GM19023 (cell line): ENCODE measurements around the gene ASB13.
"Not testable (repeated sequence)": the region's sequence is repeated elsewhere in the genome, so short reads cannot be mapped to it uniquely, and the experiment has no call there.

Experiments used
- ATAC-seq: cut with Tn5 transposase; IDR thresholded peaks from one replicate; pipeline ENCODE4 v1.9.1; 2021; ENCODE audit warnings: mild to moderate bottlenecking, moderate library complexity; ENCODE audit not compliant: unreplicated experiment

The ASB13 gene

DNA sequence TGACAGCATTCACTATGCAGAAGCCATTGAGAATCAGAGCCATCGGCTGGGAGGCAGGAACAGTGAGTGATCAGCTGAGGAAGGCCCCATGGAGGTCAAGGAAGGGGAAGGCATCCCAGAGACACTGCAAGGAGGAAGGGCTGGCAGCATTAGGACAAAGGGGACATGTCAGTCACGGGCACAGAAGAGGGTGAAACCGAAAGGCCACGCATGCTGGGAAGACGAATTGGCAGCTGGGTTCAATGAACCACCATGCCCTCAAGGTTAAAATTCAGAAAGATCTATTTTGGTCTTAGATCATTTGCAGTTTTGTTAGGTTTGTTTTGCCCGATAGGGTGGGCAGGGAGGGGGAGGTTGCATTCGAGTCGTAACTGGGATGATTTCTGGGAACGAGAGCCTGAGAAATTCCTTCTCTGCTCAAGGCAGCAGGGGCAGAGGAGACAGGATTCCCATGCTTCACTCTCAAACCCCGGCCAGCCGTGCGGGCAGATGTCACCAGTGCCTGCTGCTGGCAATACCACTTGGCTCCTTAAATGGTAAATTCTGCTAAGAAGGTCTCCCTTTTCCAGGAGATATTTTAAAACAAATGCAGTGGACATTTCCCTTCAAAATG lies 57.7 kb downstream of the ASB13 start:
- no peak for ATAC-seq

DNA sequence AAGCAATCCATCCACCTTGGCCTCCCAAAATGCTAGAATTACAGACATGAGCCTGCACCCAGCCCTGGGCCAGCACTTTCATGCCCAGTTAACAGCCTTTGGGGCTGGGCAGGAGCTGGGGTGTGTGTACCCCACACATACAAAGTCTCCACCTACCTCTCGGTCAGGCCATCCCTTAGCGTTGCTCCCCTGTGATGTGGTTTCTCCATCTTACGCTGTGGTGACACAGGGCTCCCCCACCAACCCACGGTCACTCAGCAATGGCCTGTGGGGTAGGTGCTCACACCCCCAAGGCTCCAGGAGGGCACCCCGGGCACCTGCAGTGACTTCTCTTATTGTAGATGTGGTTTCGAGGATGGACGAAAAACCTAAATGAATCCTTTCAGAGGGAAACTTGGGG lies 58.8 kb downstream of the ASB13 start:
- no peak for ATAC-seq

DNA sequence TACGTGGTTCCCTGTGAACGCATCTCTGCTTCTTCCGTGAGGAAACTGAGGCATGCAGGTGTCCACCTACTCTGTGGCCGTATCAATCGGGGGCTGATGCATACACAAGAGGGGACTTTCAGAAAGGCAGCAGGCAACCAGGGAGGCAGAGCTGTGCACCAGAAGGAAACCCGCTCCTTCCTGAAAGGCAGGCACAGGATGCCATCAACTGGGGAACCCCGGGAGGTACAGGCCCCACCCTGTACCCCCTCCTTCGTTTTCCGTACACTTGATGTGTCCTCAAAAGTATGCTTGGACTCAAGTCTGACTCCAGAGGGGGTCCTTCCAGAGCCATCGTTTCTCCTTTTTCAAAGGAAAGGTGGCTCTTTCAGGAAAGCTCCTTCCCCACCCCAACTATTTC lies 59.5 kb downstream of the ASB13 start:
- ATAC-seq, result no peak

DNA sequence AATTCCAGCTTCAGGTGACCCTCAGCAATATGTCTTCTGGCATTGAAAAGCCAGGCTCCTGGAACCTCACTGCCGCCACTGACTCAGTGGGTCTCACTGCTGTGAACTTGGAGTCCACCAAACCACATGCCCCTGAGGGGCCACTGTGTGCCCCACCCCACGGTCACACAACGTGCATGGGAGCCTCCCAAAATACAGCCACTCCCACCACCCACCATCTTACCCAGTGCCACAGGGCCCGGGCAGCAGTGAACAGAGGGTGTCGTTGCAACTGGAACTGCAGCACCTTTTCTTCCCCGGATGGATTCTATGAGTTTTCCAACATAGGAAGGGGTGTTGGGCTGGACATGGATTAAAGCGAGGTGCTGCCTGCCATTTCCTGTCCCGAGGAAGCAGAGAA lies 60.1 kb downstream of the ASB13 start:
- no peak for ATAC-seq

DNA sequence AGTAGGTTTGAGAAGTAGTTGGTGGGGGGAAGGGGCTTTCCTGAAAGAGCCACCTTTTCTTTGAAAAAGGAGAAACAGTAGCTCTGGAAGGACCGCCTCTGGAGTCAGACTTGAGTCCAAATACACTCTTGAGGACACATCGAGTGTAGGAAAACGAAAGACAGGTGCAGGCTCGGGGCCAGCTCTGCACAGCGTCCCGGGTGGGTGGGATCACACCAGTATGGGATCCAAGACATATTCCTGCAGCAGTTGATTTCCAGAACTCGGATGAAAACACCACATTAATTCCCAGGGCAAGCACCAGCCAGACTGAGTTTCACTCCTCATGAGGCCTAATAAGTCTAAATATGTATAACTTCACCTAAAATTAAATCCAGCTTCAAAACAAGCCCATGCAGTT lies 61.4 kb downstream of the ASB13 start:
- no peak for ATAC-seq

DNA sequence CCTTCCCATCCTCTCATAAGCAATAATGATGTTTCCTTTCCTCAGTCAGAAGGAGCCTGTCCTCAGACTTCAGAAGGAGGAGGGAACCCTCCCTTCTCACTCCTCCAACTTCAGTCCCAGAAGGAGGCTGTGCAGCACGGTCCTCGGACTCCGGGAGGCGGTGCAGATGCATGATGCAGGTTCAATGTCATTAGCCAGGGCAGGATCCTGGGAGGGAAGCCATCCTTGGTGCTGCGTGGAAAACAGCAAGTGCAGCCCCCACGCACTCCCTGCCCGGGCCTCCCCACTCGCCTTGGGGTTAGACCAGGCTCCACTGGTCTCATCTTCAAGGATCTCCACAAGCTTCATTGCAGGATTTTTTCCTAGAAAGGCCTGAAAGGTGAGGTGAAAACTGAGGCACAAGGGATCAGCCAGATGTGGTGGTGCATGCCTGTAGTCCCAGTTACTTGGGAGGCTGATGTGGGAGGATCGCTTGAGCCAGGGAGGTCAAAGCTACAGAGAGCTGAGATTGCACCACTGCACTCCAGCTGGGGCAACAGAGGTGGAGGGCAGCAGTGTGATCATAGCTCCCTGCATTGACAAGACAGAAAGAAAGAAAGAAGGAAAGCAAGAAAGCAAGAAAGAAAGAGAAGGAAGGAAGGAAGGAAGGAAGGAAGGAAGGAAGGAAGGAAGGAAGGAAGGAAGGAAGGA lies 62.0 kb downstream of the ASB13 start:
- no peak for ATAC-seq

DNA sequence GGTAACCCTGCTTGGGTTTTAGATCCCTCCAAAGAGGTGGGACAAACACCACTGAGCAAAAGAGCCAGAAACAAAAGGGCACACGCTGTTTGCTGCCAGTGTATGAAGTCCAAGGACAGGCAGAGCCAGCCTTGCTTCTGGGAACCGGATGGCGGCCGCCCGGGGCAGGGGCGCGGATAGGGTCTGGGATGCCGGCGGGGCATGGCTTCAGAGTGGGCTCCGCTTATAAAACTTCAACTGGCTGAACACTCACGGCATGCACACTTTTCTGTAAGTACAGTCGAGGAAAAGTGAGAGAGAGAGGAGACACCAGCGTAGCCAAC lies 62.6 kb downstream of the ASB13 start:
- ATAC-seq, result no peak

DNA sequence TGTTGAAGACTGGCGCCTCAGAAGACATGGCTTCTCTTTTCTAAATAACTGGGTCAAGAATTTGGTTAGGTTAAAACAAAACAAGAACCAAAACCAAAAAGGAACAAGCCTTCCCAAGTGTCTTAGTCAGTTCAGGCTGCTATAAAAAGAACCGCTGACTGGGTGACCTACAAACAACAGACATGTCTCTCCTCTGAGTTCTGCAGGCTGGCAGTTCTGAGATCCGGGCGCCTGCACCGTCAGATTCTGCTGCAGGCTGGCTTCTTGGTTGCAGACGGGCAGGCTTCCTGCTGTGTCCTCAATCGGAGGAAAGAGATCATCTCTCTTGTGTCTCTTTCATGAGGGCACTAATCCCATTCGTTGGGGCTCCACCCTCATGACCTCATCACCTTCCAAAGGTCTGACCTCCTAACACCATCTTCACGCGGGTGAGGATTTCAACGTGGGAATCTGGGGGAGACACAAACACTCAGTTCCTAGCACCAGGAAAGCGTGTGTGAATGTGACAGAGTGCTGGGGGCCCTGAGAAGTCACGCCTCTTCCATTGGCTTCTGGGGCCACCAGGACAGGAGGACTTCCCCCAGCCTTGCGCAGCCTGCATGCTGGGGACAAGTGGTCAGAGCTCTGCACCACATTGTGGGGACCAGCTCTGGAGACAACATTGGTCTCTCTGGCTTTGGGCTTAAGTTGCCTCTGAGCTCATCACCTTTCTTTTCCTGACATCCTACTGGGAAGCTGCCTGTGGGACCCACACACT lies 63.1 kb downstream of the ASB13 start:
- no peak for ATAC-seq

DNA sequence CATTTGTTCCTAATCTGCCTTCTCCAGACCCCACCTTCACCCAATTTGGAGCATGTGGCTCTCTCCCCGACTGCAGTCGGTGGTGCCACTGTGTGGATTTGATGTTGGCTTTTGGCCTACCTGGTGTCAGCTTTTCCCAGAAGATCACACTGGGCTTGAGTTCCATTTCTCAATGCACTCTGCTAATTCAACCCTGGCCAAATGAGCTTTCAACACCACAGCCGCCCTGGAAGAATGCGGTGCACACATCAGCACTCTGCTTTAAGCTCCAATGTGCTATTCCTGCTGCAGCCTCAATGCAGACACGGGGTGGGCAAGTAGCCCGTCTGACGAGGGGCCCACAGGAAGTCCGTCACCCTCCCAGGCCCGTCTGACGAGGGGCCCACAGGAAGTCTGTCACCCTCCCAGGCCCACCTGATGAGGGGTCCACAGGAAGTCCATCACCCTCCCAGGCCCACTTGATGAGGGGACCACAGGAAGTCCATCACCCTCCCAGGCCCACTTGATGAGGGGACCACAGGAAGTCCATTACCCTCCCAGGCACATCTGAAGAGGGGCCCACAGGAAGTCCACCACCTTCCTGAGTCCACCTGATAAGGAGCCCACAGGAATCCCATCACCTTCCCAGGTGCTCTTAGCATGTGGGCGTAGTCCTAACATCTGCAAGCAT lies 64.4 kb downstream of the ASB13 start:
- ATAC-seq, result no peak

DNA sequence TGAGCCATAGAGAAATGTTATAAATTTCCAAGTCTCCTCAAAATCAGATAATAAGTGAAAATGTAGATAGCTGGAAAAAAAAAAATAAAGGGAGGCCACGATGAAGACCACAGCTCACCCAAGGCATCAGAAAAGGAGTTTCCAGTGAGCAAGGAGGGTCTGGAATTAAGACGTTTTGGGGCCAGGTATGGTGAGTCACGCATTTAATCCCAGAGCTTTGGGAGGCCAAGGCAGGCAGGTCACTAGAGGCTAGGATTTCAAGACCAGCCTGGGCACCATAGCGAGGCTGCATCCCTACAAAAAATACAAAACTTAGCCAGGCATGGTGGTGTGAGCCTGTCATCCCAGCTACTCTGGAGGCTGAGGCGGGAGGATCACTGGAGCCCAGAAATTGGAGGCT lies 65.5 kb downstream of the ASB13 start:
- no peak for ATAC-seq

DNA sequence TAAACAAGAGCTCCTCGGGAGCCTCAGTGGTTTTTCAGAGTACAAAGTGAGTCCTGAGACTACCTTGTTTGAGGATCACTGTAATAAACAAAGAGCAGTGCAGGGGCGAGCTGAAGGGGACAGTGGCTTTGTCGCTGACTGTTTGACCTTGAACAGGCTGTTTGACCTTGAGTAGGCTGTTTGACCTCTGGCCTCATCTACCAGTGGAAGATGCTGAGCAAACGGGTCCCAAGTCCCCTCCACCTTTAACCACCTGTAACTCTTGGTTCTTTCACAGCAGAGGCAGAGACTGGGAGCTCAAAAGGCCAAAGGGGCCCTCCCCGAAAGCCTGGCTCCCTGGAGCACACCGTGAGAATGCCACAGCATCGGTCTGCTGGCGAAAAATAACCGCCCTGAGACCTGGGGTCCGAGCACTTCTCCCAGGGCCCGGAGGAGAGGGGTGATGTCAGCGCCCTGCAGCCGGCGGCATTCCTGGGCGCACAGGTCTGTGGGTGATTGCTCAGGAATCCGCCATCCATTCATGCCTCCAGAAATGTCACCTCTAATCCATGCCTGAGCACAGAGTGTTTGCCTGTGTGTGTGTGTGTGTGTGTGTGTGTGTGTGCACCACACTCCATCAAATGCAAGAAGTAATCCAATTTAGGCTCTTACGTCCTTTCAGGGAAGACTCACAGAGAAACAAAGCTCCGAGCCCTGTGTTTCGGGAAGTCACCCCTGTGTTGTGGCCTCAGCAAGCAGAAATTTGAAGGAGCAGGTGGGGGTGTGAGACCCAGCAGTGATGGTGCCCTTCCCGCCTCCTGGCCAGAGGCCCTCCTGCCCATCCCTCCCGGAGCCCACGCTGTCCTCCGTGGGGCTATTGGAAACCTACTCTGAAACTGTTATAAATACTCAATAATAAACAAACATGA lies 66.5 kb downstream of the ASB13 start:
- no peak for ATAC-seq

DNA sequence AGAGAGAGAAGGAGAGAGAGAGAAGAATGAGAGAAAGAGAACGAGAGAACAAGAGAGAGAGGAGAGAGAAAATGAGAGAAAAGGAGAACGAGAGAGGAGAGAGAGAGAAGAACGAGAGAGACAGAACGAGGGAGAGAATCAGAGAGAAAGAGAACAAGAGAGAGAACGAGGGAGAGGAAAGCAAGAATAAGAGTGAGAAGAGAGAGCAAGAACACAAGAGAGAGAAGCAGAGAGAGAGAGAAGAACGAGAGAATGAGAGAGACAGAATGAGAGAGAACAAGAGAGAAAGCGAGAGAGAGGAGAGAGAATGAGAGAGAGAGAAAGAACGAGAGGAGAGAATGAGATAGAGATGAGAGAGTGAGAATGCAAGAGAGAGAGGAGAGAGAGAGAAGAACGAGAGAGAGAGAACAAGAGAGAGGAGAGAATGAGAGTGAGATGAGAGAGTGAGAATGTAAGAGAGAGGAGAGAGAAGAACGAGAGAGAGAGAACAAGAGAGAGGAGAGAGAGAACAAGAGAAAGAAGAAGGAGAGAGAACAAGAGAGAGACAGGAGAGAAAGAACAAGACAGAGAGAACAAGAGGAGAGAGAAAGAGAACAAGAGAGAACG lies 68.2 kb downstream of the ASB13 start:
- no peak for ATAC-seq

DNA sequence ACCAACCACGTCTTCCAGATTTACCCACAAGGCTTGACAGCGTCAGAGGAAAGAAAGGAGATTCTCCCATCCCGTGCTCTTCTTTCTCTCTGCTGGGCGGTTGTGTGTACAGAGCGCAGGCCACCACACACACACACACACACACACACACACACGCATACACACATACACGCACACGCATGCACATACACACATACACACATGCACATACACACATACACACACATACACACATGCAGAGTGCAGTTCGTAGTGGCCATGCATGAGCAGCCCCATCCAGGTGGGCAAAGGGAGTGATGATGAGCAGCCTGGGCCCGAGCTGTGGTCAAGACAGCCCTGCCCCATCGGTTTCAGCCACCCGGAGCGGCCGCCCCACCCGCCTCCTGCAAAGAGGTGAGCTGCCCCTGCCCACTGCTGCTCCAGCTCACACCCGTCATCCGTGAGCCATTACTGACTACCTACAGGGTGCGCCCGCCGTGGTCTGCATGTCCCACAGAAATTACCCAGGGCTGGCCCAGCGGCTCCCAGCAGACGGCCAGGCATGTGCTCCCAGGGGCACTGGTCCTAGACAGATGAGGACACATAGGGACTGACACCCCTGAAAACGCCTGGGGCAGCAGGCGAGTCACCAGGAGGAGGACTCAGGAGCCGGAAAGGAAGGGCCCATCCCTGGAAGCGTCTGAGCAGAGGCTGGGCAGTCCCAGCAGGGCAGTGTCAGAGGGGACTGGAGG lies 69.6 kb downstream of the ASB13 start:
- ATAC-seq, result no peak

DNA sequence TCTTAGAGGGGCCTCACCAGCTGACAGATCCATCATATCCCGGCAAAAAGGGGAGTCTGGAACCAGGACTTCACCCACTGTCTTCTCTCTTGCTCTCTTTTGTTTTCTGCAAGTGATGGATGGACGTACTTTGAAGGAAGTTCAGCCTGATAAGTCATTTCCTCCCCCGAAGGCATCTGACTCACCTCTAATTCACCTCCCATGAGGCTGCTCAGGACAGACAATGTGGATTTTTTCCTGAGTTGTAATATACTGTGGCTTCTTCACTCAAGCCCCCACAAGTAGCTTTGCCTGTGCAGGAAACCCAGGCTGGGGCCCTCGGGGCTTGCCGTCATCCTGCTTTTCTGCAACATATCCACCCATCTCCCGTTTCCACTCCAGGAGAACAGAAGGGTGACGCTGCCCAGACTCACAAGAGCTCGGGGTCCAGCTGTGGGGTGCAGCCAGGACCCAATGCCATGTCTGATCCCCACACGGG lies 70.4 kb downstream of the ASB13 start:
- ATAC-seq, result no peak

DNA sequence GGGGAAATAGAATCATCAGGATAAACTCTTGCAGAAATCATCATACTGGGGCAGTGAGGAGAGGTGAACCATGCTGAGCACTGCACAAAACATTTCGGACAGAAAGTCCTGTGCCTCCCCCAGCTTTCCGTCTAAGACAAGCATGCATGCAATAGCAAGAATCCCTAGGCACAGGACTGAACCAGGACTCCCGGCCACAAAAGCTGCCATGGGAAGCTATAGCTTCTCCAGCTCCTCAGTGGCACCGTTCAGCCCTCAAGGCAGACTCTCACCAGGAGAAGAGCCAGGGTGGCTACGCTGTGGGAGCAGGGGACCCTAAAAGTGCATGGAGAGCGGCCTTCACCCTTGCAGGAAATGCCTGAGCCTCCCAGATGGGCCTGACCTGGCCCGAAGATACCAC lies 70.8 kb downstream of the ASB13 start:
- no peak for ATAC-seq

DNA sequence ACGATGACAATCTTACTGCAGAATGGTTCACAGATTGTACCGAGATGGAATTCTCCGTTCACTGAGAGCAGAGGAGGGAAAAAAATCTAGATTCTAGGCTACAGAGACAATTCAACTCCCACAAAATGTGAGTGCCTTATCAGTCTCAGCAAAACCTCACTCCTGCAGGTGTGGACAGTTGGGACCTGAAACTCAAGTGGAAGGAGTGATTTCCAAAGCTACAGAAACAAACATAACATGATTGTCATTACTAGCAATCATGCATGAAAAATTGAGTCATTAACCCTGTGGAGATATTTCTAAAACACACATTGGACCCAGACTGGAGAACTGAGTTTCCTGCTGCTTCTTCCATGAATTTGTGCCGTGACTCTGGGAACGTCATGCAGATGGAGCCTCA lies 71.3 kb downstream of the ASB13 start:
- ATAC-seq, result no peak

DNA sequence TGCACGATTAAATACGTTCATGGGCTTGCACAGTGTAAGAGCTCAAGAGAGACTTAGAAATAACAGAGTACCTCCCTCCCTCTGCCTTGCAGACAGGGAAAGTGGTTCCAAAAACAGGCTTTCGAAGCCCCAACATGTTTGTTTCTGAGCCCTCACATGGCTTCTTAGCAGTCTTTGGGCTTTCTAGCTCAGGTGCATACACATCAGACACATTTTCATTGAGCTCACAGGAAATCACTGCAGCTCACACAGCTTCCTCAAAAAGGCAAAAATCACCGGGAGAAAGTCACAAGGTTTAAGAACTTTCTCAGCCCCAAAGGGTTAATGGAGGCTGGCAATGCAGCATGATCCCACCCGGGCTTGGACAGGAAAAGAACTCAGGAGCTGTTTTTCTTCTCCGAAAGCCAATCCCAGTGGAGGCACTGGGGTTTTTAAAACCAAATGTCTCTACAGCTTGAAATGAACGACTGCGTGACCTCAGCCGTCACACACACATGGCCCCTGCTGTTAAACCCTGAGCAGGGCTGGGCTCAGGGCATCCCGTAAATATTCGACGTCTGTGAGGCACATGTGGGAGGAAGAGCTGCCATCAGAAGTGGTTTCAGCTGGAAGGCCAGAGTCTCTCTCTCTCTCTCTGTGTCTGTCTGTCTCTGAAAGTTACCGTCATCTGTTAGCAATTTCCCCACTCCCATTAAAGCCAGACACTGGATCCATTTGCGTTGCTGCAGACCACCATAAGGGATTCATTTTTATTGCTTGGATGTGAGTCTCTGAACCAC lies 71.9 kb downstream of the ASB13 start:
- ATAC-seq, result no peak

DNA sequence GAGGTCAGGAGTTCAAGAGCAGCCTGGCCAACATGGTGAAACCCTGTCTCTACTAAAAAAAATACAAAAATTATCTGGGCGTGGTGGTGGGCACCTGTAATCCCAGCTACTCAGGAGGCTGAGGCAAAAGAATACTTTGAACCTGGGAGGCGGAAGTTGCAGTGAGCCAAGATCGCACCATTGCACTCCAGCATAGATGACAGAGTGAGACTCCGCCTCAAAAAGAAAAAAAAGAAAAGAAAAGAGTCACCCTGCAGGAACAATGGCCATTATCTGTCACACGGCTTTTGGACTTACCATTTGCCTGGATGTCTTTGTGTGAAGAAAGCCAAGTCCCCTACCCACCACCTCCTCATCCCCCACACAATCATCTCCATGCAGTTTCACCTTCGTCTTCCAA lies 73.0 kb downstream of the ASB13 start:
- ATAC-seq, result not testable (repeated sequence)

DNA sequence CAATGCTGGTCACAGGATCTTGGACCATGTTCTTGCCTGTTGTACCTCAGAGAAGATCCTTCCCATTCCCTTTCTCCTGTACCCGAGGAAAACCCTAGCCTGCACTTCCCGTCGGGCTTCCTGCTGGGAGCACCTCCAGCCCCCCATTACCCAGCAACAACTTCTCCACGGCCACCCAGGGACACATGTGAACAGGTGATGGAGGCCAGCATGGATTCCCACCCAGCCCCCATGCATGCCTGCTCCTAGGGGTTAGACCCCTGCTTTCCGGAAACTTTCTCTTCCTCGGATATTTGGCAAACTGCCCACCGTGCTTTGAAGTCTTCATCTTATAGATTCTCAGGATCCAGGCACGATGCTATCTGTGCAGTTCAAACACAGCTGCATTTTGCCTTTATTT lies 74.3 kb downstream of the ASB13 start:
- no peak for ATAC-seq
